GM21381 (cell line): ENCODE results near the gene ATP2C1.
"Not testable (repeated sequence)": the region's sequence is repeated elsewhere in the genome, so short reads cannot be mapped to it uniquely, and the experiment has no call there.

ENCODE experiments used
- ATAC-seq: cut with Tn5 transposase; IDR thresholded peaks from one replicate; pipeline ENCODE4 v1.9.1; 2021; ENCODE audit warnings: mild to moderate bottlenecking, moderate library complexity; ENCODE audit not compliant: unreplicated experiment

The ATP2C1 gene, protein sequence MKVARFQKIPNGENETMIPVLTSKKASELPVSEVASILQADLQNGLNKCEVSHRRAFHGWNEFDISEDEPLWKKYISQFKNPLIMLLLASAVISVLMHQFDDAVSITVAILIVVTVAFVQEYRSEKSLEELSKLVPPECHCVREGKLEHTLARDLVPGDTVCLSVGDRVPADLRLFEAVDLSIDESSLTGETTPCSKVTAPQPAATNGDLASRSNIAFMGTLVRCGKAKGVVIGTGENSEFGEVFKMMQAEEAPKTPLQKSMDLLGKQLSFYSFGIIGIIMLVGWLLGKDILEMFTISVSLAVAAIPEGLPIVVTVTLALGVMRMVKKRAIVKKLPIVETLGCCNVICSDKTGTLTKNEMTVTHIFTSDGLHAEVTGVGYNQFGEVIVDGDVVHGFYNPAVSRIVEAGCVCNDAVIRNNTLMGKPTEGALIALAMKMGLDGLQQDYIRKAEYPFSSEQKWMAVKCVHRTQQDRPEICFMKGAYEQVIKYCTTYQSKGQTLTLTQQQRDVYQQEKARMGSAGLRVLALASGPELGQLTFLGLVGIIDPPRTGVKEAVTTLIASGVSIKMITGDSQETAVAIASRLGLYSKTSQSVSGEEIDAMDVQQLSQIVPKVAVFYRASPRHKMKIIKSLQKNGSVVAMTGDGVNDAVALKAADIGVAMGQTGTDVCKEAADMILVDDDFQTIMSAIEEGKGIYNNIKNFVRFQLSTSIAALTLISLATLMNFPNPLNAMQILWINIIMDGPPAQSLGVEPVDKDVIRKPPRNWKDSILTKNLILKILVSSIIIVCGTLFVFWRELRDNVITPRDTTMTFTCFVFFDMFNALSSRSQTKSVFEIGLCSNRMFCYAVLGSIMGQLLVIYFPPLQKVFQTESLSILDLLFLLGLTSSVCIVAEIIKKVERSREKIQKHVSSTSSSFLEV

GRCh38 chr3:130893376-130894129 lies at the start of gene ATP2C1:
Gene ATP2C1, plus strand, starts transcription at chr3:130894084. Its CDS starts 686 bp downstream, at chr3:130894770.
- peak; percentile 88 for ATAC-seq

- no peak for ATAC-seq
These were observed 49.4 kb upstream of the ATP2C1 start for GRCh38 chr3:130844462-130844861.

- ATAC-seq = no peak
These were observed 47.7 kb upstream of the ATP2C1 start for GRCh38 chr3:130846181-130846580.

DNA sequence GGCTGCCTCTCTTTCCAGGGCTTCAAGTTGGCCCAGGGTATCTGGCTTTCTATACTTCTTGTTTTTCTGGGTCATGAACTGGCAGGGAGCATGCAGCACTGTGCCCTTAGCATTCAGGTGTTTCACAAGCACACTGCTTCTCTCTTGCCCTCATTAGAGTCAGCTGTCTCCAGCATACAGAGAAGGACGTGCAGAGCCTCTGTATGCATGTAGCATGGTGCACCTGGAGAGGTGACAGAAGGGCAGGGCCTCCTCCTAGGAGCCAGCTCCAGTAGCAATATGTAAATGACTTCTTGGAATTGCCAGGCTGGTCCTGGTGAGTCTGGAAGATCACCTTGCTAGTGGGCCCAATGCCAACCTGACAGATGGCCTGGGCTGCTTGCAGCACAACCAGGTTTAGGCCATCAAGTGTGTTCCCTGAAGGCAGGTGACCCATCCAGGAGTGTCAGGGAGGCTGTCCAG lies 44.8 kb upstream of the ATP2C1 start:
- no peak for ATAC-seq

DNA sequence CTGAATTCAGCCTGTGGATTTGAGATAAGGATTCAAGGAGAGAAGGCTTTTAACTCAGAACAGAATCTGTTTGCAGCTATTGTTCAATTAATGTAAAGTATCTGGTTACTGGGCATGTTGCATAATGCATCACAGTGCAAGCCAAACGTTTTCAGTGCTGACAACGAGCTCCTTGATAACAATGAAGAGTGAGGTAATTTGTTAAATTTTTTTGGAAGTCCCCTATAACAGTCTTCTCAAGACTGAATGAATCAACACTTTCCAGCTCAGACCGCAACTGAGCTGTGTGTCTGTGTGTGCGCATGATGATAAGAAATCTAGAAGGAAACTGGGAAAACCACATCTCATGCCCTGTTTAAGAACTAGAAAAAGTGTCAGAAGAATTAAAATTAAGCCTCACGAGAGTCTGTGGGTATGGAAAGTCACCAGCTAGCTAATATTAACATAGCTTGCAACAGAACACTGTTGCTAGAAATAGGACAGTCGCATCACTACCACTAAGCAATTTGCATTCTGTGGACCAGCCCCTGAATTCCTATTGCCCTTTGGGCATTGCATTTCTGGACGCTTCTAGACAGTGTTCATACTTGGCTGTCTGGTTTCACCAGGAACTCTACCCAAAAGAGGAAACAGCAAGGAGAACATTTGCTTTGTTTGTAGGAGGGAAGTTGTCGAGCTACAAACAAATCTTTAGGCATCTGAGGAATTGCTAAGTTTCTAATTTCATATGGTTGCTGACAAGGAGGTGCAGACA lies 43.7 kb upstream of the ATP2C1 start:
- ATAC-seq = peak; percentile 57

GRCh38 chr3:130850843-130851242 lies 43.0 kb upstream of the ATP2C1 start:
- ATAC-seq = no peak

DNA sequence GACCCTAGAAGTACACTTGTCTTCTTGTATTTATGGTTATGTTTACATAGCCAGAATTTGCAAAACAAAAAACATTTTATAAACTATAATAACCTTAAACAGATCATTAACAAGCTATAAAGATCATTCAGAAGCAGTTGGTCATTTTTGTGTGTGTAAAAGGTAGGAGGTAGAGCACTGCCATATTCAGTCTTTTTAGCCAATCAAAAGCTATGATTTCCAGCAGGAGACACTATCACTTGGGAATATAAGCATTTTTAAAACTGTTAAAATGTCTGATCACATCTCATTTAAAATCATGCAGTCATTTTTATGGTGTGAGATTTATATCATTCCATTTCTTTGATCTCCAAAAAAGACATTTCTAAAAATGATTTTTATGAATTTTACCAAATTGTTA lies 42.6 kb upstream of the ATP2C1 start:
- ATAC-seq = no peak

DNA sequence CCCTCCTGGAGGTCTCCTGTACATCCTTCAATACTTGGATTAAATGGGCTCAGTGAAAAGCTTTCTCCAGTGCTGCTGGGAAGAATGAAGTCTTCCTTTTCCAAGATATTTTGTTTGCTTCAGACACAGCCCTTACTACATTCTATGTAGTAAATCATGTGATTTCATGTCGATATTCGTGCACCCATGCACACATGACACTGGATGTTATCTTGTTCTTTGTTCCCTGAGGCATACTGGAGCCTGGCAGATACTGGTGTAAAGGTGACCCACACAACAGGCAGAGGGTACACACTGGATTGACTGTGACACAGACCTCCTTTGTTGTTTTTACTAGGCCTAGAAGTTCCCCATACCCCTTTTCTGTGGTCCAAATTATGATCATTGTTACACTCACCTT lies 40.3 kb upstream of the ATP2C1 start:
- no peak for ATAC-seq

- ATAC-seq = peak; percentile 44
These were observed 39.5 kb upstream of the ATP2C1 start for GRCh38 chr3:130854208-130854864.

GRCh38 chr3:130857336-130858026 lies 36.4 kb upstream of the ATP2C1 start:
- ATAC-seq = peak; percentile 29

- ATAC-seq = not testable (repeated sequence)
These were observed 31.8 kb upstream of the ATP2C1 start for GRCh38 chr3:130862130-130862529.

GRCh38 chr3:130865489-130865888 lies 28.4 kb upstream of the ATP2C1 start:
- ATAC-seq = no peak

- no peak for ATAC-seq
These were observed 27.6 kb upstream of the ATP2C1 start for GRCh38 chr3:130866327-130866726.

- ATAC-seq = no peak
These were observed 23.5 kb upstream of the ATP2C1 start for GRCh38 chr3:130870423-130870822.

DNA sequence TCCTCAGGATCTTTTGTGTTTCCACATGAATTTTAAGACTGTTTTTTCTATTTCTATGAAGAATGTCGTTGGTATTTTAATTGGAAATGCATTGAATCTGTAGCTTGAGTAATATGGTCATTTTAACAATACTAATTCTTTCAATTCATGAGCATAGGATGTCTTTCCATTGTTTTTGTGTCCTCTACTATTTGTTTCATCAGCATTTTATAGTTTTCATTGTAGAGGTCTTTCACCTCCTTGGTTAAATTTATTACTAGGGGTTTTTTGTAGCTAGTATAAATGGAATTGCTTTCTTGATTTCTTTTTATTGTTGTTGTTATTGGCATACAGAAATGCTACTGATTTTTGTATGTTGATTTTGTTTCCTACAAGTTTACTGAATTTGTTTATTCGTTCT lies 17.3 kb upstream of the ATP2C1 start:
- no peak for ATAC-seq

DNA sequence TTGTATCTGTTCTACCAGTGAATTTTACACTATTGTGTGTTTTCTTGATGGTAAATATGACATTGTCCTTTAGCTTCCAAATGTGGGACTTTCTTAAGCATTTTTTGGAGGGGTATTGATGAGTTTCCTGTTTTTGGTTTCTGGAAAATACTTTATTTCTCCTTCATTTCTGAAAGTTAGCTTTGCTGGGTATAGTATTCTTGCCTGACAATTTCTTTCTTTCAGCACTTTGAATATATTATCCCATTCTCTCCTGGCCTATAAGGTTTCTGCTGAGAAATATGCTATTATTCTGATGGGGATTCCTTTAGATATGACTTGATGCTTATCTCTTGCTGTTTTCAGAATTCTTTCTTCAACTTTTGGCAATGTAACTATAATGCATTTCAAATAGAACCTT lies 15.4 kb upstream of the ATP2C1 start:
- ATAC-seq = no peak

DNA sequence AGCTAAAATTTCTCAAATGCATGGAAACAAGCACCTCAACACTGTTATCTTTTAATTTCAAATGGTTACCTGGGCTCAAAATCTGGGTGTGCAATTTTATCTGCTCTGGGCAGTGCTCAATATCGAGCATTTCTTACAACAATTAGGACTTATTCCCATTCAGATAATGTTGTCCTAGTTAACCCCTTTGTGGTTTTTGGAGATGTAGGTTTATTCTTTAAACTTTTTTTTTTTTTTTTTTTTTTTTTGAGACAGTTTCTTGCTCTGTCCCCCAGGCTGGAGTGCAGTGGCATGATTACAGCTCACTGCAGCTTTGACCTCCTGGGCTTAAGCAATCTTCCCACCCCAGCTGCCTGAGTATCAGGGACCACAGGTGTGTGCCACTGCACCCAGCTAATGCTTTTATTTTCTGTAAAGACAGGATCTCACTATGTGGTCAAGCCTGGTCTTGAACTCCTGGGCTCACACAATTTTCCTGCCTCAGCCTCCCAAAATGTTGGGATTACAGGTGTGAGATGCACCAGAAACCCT lies 4.4 kb upstream of the ATP2C1 start:
- ATAC-seq = no peak

DNA sequence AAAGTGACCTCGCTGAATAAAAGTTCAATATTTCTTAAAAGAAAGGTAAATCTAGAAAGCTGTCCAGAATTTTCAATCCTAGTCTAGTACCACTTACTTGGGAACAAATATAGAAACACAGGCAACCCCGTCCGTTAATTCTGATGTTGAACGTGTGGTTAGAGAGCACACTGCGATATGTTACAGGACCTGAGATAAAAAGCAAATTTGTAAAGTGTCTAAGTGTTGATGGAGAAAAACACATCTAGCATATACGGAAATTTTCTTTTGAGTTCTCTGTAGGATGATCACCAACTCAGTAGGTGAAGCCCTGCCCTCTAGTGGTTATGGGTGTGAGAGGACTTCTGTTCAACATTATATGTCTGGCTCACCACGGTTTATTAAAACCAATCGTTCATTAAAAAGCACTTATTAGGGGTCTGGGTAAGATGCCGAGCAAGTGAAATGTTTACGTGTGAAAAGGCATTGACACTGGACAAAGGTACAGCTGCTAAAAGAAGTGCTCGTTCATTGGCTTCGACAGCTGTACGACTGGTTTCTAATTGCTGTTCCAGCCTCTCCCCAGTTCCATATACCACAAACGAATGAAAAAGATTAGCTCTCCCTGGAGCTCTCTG lies 1.0 kb upstream of the ATP2C1 start:
- ATAC-seq = peak; percentile 33
